COLO829 (cell line): ENCODE results near the gene ACSL4.
"Not testable (repeated sequence)": the region's sequence is repeated elsewhere in the genome, so short reads cannot be mapped to it uniquely, and the experiment has no call there.

Experiments used
- DNase-seq: peaks from one replicate; pipeline ENCODE4 v3.0.0; 2012; ENCODE audit warnings: low spot score

The ACSL4 gene

DNA sequence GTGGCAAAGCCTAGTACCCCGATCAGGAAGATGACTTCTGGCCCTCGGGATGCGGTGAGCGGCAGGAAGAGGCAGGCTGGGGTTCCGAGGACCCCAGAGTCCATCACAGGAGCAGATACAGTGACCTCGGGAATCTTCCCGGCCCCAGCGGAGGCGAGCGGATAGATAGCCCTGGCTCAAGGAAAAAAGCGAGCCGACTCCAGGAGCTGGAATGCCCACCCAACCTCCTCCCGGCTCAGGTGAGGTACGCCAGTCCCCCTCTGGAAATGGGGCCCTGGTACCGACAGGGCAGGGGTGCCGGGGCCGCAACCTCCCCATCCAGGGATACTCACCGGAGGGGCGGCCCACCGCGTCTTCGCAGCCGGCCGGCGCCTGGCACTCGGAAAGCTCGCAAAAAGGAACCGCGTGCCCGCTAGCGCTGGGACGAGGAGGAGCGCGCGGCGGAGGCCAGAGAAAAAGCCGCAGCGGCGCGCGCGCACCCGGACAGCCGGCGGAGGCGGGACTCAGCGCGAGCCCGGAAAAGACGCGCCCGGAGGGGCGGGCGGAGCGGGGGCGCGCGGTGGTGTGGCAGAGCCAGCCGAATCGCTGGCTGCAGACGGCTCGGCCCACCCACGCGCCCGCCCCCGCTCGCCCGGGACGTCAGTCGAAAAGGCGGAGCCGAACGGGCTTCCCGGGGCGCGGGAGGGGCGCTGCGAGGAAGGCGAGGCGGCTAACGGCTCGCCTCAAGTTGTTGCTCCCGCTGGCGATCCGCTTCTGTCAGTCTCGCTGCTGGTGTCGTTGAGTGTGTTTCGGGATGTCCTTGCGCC, at the start of gene ACSL4:
Gene ACSL4 (minus strand): TSS at position 451 of the 806 bp plus-strand sequence. CDS start 49,894 bp downstream, outside the sequence.
- DNase-seq, result peak; percentile 46

DNA sequence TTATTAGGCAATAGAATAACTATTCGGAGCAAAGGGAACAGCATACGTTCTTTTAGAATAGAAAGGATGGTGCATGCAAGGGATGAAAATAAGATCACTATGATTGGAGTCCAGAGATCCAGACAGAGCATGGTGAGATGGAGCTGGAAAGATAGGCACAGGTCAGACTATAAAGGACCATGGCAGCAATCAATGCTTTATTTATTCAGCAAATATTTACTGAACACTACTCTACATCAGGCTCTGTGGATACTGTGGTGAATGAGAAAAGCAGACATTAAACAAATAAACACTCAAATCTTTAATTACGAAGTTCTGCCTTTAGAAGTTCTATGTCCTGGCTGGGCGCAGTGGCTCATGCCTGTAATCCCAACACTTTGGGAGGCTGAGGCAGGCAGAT, 44.7 kb upstream of the ACSL4 start:
- no peak for DNase-seq

DNA sequence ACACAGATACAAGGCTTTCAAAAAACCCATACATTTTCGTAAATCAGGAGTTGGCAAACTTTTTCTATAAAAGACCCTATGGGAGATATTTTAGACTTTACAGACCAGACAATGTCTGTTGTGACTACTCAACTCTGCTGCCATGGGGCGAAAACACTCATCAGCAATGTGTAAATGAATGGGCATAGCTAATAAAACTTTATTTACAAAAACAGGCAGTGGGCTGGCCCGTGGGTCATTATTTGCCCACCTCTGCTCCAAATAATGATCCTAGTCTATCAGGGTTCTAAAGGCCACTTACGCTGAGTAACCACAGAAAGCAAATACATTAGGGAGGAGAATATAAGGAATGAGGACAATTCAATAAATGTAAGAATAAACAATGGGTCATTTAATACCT, 43.9 kb upstream of the ACSL4 start:
- DNase-seq, result no peak

DNA sequence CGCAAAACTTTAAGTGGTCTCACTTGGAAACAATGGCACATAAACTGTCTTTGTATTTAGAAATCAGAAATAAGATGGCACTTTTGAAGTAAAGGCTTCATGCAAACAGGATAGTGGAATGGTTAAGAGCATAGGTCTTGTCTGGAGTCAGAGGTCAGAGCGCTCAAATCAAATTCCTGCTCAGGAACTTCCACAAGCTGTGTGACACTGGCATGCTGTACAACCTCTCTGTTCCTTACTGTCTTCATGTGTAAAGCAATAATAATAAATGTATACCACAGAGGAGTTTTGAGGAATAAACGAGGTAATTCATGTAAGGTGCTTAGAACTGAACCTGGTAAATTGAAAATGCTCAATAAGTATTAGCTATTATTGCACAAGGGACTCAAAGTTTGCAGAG, 43.4 kb upstream of the ACSL4 start:
- DNase-seq, result no peak

DNA sequence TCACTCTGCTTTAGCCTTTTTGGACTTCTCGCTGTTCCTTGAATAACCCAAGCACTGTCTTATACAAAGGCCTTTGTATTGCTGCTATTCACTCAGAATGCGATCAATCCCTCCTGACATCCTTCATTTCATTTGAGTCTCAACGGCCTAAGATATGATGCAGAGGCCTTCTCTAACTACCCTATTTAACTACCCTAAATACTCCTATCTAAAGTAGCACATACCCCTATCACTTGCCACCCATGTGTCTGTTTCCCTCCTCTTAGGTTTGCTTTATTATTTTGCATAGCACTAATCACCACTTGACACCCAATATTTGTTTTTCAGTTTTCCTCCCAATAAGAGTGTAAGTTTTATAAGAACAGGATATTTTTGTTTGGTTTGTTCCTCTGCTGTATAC, 42.3 kb upstream of the ACSL4 start:
- no peak for DNase-seq

DNA sequence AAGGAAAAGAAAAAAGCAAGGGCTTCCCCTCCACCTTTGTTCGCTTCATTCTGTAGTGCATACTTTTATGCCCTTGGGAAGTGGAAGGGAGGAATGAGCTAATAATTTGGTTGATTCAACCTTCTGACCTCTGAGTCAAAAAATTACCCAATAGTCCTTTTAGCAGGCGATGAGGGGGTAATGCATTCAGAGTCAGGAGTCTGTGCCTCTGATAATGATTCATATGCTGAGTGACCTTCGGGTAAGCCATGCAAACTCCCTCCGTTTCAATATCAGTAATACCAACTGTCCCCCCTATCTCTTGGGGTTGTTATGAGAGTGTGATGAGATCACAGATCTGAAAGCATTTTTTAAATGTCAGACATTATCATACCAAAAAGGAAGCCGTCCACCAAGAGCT, 41.6 kb upstream of the ACSL4 start:
- peak; percentile 22 for DNase-seq

DNA sequence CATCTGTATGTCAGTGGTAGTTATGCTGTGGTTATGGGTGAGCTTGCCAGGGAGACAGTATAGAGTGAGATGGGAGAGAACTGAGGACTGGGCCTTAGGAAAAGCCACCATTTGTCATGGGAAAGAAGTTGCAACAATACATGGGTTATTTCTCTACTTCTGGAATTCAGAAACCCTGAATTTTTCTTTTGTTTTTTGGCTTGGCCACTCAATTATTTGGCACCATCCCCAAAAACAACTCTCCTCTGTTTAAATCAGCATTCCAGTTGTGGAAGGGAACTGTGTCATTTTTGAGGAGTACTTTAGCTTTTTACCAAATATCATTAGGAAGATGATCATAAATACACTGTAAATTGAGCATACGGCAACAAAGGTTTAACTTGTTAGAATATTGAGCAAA, 41.1 kb upstream of the ACSL4 start:
- DNase-seq, result no peak

DNA sequence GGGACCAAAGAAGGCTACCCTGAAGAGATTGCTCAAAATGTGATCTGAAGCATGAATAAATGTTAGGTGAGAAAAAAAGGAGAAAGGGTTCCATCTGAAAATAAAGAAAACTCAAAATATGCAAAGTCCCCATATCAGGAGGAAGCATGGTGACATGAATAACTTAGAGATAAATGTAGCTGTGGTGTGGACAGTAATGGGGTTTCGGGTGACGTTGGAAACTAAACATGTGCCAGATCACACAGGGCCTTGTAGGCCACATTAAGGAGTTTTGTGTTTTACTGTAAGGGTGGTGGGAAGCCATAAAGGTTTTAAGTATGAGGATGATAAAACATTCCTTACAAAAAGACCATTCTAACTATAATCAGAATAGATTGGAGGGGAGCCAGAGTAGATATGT, 40.3 kb upstream of the ACSL4 start:
- DNase-seq, result no peak

DNA sequence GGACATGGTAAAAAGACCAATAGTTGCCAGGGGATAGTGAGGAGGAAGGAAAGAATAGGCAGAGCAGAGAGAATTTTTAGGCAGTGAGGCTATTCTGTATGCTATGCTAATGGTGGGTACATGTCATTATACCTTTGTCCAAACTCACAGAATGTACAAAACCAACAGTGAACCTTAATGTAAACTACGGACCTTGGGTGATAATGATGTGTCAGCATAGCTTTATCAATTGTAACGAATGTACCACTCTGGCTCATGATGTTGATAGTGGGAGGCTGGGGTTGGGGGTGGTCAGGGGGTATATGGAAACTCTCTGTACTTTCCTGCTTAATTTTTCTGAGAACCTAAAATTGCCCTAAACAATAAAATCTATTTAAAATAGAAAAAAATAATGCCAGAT, 37.7 kb upstream of the ACSL4 start:
- no peak for DNase-seq

DNA sequence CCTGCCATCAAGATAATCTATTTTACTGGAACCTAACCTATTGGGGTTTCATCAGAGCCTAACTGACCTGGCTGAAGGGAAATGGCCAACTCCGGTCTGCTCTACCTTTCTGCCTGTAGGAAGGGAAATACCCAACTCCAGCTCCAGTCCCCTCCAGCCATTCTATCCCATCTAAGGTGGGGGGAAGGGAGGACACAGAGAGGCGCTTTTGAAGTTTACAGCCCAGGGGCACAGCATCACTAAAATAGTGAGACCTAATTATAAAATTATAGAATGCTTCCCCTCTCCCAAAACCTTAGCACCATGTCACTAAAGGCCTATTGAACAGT, 27.8 kb upstream of the ACSL4 start:
- DNase-seq, result no peak

DNA sequence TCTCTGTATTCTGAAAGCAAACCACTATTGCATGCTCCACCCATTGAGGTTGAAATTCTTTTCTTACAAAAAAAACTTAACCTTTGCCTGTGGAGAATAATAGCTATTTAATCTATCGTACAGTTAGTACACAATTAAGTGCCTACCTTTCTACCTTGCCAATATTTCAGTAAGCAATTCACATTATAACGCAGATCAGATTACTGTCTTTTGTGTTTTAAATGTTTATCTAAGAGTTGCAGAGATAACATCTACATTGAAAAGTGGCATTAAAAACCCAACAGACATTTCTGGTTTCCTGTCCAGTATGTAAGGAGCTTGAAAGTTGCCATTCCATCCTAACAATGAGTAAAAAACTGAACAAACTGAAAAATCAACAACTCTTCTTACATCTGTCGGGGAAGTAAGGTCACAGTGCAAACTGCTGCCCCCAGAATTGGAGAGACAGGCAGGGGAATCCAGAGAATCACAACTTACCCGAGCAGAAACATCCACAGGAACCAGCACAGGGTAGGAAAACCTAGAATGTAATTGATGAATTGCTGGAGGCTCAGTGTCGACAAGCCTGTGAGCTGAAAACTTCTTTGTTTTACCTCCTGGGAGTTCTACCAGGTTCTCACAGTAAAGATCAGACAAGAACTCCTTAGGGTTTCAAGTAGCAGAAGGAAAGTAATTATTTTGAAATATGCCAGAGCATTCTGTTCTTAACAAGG, 27.3 kb upstream of the ACSL4 start:
- DNase-seq, result no peak

DNA sequence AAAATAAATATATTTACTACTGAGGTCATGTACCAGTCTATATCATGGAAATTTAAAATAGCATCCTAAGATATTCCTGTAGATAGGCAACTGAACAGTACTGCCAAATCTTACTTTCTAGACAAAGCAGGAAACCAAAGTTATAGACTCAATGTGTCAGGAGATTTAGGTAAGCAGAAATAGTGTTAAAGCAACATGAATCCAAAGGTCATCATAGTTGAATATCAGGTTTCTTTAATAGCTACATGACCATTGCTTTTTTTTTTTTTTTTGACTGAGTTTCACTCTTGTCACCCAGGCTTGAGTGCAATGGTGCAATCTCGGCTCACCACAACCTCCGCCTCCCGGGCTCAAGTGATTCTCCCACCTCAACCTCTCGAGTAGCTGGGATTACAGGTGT, 20.2 kb upstream of the ACSL4 start:
- no peak for DNase-seq

DNA sequence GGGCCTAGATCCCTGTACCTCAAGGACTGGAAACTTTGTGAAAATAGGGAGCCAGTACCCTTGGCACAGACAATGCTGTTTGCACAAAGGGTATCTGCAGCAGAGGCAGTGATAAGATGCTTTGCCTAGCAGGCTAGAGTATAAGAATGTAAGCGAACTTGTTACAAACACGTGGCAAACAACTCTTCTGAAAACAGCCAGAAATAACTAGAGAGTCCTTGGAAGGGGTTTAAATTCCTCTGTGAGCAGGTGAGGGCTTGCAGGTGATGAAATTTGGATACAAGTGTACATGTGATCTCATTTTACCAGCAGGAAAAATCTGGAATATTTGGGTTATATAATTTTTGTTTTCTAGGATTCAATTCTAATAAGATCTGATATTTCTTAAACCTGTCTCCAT, 18.6 kb upstream of the ACSL4 start:
- no peak for DNase-seq

DNA sequence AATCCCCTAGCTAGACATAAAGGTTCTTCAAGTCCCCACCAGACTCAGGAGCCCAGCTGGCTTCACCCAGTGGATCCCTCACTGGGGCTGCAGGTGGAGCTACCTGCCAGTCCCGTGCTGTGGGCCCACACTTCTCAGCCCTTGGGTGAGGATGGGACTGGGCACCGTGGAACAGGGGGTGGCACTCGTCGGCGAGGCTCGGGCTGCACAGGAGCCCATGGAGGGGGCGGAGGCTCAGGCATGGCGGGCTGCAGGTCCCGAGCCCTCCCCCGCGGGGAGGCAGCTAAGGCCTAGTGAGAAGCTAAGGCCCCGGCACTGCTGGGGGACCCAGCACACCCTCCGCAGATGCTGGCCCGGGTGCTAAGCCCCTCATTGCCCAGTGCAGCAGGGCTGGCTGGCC, 16.1 kb upstream of the ACSL4 start:
- no peak for DNase-seq

DNA sequence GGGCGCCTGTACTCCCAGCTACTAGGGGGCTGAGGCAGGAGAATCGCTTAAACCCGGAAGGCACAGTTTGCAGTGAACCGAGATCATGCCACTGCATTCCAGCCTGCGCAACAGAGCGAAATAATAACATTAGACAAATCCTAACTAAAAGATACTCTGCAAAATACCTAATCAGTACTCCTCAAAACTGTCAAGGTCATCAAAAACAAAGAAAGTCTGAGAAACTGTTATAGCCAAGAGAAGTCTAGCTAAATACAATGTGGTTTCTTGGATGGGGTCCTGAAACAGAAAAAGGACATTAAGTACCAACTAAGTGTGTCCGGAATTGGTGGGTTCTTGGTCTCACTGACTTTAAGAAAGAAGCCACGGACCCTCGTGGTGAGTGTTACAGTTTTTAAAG, 14.6 kb upstream of the ACSL4 start:
- DNase-seq, result no peak

DNA sequence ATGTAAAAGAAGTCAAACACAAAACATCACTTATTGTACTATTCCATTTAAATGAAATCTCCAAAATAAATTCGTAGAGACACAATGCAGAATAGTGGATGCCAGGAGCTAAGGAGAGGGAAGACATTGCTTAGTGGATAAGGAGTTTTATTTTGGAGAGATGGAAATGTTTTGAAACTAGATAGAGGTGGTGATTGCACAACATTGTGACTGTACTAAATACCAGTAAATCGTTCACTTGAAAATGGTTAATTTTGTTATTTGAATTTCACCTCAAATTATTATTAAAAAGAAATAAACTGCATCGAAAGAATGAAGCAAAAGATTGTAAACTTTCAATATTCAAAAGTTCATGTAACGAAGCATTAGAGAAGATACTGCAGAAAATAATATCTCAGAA, 9.7 kb upstream of the ACSL4 start:
- no peak for DNase-seq

DNA sequence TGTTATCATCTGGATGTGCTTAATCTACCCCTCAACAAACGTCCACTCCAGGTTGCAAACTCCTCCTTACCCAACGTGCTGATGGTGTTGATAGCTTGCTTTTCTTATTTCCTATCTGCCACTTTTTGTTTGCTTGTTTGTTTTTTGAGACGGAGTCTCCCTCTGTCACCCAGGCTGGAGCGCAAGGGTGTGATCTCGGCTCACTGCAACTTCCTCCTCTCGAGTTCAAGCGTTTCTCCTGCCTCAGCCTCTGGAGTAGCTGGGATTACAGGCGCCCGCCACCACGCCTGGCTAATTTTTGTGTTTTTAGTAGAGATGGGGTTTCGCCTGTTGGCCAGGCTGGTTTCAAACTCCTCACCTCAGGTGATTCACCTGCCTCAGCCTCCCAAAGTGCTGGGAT, 7.8 kb upstream of the ACSL4 start:
- not testable (repeated sequence) for DNase-seq

DNA sequence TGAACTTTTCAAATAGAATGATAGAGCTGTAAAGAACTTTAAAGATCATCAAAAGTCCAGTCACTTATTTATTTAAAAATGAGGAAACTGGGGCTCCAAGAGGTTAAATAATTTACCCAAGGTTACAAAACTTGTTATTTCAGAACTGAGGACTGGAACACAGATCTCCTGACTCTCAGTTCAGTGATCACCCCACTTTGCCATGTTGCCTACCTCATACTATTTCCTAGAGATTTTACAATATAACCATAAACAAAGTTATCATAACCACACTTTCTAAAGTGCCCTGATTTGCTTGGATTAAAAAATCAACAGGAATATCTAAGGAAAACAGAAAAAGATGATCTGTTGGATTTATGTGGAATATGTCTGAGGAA, 7.4 kb upstream of the ACSL4 start:
- no peak for DNase-seq

DNA sequence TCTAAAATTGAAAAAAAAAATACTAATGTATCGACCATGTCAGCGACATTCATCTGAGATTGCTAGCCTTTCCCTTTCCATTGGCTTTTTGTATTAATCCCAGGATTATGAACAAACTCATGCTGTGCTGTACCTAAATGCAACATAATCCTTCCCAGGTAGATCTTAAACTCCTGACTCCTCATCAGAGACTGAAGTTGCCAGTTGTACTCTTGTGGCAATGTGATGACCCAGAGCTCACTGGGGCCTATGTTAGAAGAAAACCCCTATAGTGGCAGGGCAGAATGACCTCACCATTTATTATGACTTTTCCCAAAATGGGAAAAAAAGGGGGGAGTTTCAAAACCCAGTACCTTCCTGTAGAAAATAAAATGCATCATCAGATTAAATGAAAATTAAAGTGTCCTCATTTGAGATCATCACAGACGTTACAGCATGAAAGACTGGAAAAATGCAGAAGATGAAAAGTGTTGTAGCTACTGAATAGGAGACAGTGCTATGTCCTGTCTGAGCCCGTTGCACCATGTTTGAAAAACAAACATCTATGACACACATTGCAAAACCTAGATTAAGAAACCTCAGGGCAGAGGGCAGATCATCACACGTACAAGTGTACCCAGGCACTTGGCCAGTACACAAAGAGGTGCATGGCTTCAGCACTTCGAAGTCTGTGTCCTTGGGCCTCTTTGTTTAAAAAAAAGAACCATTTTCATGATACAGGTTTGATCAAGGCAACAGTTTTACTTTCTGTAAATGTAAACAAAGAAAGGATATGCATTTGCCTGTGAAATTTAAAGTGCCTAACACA, 6.8 kb upstream of the ACSL4 start:
- no peak for DNase-seq

DNA sequence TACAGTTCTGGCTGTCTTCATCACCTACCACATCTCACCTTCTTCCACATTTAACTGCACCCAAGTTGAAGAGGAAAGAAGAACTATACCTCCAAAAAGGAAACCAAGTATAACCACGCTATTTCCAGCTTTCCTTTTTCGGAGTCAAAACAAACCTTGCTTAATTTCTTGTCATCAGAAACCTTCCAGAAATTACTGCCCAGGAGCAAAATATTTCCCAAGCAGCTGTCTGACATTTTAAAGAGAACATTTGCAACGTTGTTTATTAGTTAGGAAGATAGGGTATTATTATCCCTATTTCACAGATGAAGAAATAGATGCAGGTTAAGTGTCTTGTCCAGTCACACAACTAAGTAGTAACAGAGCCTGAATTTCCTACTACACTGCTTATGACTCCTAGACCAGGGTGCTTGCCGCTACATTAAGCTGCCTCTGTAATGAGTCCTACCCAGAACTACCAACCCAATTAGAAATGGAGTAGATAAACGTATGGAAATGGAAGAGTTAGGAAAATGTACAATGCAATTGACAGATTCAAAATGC, 2.2 kb upstream of the ACSL4 start:
- DNase-seq, result no peak

DNA sequence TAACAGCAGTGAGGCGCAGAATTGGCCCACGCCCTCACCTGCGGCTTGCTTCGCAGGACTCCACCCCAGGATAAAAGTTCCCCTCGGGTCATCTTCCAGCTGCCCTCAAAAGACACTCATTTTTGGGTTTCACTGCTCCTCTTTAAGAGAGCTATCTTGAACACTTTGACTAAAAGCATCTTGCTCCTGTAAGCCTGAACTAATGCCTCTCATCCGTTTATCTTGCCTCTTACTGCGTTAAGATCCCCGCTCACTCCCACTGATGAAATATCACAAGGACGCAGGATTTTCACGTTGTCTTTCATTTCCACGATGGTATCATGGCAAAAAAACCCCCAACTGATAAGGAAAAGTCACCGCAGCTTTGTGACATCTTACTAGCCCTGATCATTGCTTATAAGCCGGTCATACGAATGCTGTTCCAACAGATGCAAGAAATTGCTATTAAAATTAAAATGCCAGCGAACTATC, 591 bp upstream of the ACSL4 start:
- DNase-seq, result no peak

DNA sequence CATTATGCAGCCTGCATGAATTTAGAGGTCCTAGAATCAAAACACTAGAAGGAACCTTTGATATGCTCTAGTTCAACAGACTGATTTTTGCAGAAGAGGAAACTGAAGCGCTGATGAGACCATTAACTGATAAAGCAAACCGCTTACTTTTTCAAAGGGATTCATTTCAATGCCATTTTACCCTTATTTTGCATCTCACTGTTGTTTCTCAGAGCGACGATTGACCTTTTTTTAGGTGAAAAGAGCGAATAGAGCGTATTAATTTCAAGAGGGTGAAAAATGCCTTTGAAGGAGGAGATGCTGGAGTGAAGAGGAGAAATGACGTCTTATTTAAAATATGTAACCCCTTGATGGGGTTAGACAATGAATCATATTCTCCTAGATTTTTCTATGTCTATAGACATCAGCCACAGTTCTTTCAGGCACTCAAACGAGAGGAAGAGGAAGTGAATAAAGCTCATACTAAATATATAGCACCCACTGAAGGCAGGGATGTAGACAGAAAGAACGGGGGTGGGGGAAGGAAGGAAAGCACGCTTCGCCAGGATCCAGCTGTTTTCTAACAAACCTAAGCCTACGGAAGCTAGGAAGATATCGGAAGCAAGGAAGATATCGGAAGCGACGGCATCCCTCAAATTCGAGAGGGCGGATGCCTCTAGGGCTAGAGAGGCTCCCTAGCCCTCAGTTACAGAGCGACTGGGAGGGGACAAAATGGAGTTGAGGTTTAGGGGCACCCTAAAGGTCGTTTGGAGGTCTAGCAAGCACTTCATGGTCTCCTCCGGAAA, 848 bp downstream of the ACSL4 start:
- no peak for DNase-seq
